Measurements from ENCODE around the gene FEZ2. TPM values are rescaled to one million over a fixed set of nuclear protein-coding genes. Genes with fewer than 3 reads are reported as not detected.

FEZ2 gene
- 39.9 TPM for total RNA-seq
- polyA plus RNA-seq: 28.2 TPM
- long read RNA-seq, donor 1, partial matches to known transcripts: 0 of 2 reads
- long read RNA-seq, donor 1, other reads (novel, unspliced or antisense): 0 of 2 reads
- long read RNA-seq, donor 2, full-length matches to known transcripts: 18 of 37 reads
- long read RNA-seq, donor 2, partial matches to known transcripts: 19 of 37 reads
- long read RNA-seq, donor 2, other reads (novel, unspliced or antisense): 0 of 37 reads
- long read RNA-seq, donor 3, transcript FEZ2-204 (8 exons, 1,931 nt): major isoform, 5 of 18 reads
- long read RNA-seq, donor 3, partial matches to known transcripts: 7 of 18 reads
- long read RNA-seq, donor 3, other reads (novel, unspliced or antisense): 5 of 18 reads
- long read RNA-seq, donor 4, partial matches to known transcripts: 9 of 14 reads
- long read RNA-seq, donor 4, other reads (novel, unspliced or antisense): 0 of 14 reads
- long read RNA-seq, donor 5, full-length matches to known transcripts: 12 of 30 reads
- long read RNA-seq, donor 5, partial matches to known transcripts: 18 of 30 reads
- long read RNA-seq, donor 5, other reads (novel, unspliced or antisense): 0 of 30 reads
- long read RNA-seq, donor 6, transcript FEZ2-204 (8 exons, 1,931 nt): major isoform, 6 of 19 reads
- long read RNA-seq, donor 6, partial matches to known transcripts: 13 of 19 reads
- long read RNA-seq, donor 6, other reads (novel, unspliced or antisense): 0 of 19 reads
- long read RNA-seq, donor 7, transcript FEZ2-204 (8 exons, 1,931 nt): major isoform, 5 of 8 reads
- long read RNA-seq, donor 7, partial matches to known transcripts: 0 of 8 reads
- long read RNA-seq, donor 7, other reads (novel, unspliced or antisense): 0 of 8 reads
- long read RNA-seq, donor 8, partial matches to known transcripts: 0 of 3 reads
- long read RNA-seq, donor 8, other reads (novel, unspliced or antisense): 0 of 3 reads
- long read RNA-seq, donor 9, full-length matches to known transcripts: 10 of 10 reads
- long read RNA-seq, donor 9, partial matches to known transcripts: 0 of 10 reads
- long read RNA-seq, donor 9, other reads (novel, unspliced or antisense): 0 of 10 reads
- long read RNA-seq, donor 10, partial matches to known transcripts: 0 of 4 reads
- long read RNA-seq, donor 10, other reads (novel, unspliced or antisense): 0 of 4 reads

DNA sequence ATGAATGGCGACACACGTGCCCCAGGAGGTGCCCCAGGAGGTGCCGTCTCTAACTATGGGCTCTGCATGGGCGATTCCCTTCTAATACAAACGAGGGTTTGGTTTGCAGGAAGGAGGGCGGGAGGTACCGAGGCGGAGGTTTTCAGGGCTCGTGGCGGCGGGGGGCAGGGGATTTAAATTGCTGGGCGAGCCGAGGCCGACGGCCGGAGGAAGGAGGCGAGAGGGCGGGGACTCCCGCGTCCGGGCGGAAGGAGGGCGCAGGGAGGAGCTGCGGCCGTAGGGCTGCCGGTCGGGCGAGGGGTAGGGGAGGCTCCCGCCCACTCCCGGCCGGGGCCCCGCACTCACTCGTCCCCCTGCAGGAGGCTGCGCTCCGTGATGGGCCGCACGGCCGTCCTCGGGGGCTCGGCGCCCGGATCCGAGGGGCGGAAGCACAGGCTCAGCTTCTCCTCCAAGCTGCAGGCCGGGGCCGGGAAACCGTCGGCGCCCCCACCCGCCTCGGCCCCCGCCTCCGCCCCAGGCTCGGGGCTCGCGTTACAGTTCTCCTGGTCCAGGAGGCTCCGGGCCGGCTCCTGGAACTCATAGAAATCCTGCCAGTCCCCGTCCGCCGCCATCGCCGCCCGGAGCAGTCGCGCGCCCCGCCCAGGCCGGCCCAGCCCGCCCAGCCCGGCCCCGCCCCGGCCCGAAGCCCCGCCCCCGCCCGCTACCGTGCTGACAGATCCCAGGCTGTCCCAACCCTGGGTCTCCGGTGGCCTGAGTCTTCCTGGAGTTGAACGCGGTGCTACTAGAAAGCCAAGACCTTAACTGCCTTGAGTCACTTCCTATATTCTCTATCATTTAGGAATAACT, at the start of gene FEZ2:
Gene FEZ2, minus strand, starts transcription at position 637 of the 846 bp plus-strand sequence. Its CDS starts 26 bp downstream, at position 611.
- peak in 8 of 9 donors; percentile 22 to 68 (median 39) for DNase-seq (ENCODE audit: low read depth in 6 of 9, low spot score in 9 of 9)
- H3K36me3 ChIP-seq (ENCODE audit: control insufficient read depth in 2 of 2, insufficient read depth in 2 of 2, low read length in 1 of 2): peaks cover 0 to 4% of the 10 kb centered on the region in 2 donors
- under 1% methylated on average over 81 of the region's 81 CpGs for WGBS

GRCh38 chr2:36634981-36635597, 37.1 kb upstream of the FEZ2 start:
- WGBS: 94% methylated on average over 3 of the region's 3 CpGs
- H3K4me3 ChIP-seq (ENCODE audit: low read length in 2 of 2): no peak overlapping the region
- H3K27ac ChIP-seq (ENCODE audit: low read depth in 1 of 2, low read length in 1 of 2): no peak overlapping the region
- no peaks in the 10 kb centered on the region for H3K4me1 ChIP-seq (ENCODE audit: control insufficient read depth in 2 of 2, insufficient read depth in 2 of 2, low read length in 2 of 2)
- no peaks in the 10 kb centered on the region for H3K36me3 ChIP-seq (ENCODE audit: control insufficient read depth in 2 of 2, insufficient read depth in 2 of 2, low read length in 1 of 2)
- peaks cover 0 to 4% of the 10 kb centered on the region in 2 donors for H3K9me3 ChIP-seq (ENCODE audit: control insufficient read depth in 2 of 2, insufficient read depth in 1 of 2, low read length in 1 of 2)
- no peaks in the 10 kb centered on the region for H3K27me3 ChIP-seq (ENCODE audit: control insufficient read depth in 2 of 2, insufficient read depth in 1 of 2, low read length in 1 of 2)
- no peak for DNase-seq (ENCODE audit: low read depth in 6 of 9, low spot score in 9 of 9)

More for the DNA sequence above, at the start of gene FEZ2:
- Histone ChIP-seq H3K27ac (ENCODE audit: low read depth in 1 of 2, low read length in 1 of 2) (peak within 1 kb of the TSS; percentile 32 to 85), H3K27me3 (ENCODE audit: control insufficient read depth in 2 of 2, insufficient read depth in 1 of 2, low read length in 1 of 2) (no peaks in the 10 kb centered on the region), H3K9me3 (ENCODE audit: control insufficient read depth in 2 of 2, insufficient read depth in 1 of 2, low read length in 1 of 2) (no peaks in the 10 kb centered on the region), H3K4me3 (ENCODE audit: low read length in 2 of 2) (peak within 1 kb of the TSS; percentile 72 to 86), H3K4me1 (ENCODE audit: control insufficient read depth in 2 of 2, insufficient read depth in 2 of 2, low read length in 2 of 2) (peaks cover 6 to 13% of the 10 kb centered on the region in 2 donors)

- H3K27me3 ChIP-seq (ENCODE audit: control insufficient read depth in 2 of 2, insufficient read depth in 1 of 2, low read length in 1 of 2): no peaks in the 10 kb centered on the region
- H3K36me3 ChIP-seq (ENCODE audit: control insufficient read depth in 2 of 2, insufficient read depth in 2 of 2, low read length in 1 of 2): no peaks in the 10 kb centered on the region
- no peak overlapping the region for H3K4me3 ChIP-seq (ENCODE audit: low read length in 2 of 2)
- H3K9me3 ChIP-seq (ENCODE audit: control insufficient read depth in 2 of 2, insufficient read depth in 1 of 2, low read length in 1 of 2): peaks cover 0 to 4% of the 10 kb centered on the region in 2 donors
- no peak for DNase-seq (ENCODE audit: low read depth in 6 of 9, low spot score in 9 of 9)
- 89% methylated on average over 2 of the region's 2 CpGs for WGBS
- no peaks in the 10 kb centered on the region for H3K4me1 ChIP-seq (ENCODE audit: control insufficient read depth in 2 of 2, insufficient read depth in 2 of 2, low read length in 2 of 2)
- H3K27ac ChIP-seq (ENCODE audit: low read depth in 1 of 2, low read length in 1 of 2): no peak overlapping the region
Measured at GRCh38 chr2:36633470-36634092, 35.6 kb upstream of the FEZ2 start.

DNA sequence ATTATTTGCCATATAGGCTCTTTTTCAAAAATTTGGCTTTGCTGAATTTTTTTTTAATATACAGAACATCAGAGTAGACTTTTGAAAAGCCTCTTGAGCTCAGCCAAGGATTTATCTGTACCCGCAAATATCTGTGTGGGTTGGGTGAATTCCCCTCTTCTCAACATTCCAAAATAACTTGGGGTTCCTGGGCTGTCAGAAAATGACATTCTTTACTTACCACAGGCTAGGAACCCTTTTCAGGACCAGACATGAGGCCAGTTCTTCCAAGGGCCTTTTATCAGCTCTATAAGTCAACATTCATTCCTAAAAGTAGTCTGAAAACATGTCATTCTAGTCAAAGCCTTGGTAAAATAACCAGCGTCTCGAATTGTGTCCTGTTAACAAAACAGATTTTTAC, 28.8 kb upstream of the FEZ2 start:
- H3K27me3 ChIP-seq (ENCODE audit: control insufficient read depth in 2 of 2, insufficient read depth in 1 of 2, low read length in 1 of 2): no peaks in the 10 kb centered on the region
- no peak overlapping the region for H3K27ac ChIP-seq (ENCODE audit: low read depth in 1 of 2, low read length in 1 of 2)
- H3K36me3 ChIP-seq (ENCODE audit: control insufficient read depth in 2 of 2, insufficient read depth in 2 of 2, low read length in 1 of 2): no peaks in the 10 kb centered on the region
- WGBS: 98% methylated on average over 3 of the region's 3 CpGs
- H3K9me3 ChIP-seq (ENCODE audit: control insufficient read depth in 2 of 2, insufficient read depth in 1 of 2, low read length in 1 of 2): peaks cover 0 to 8% of the 10 kb centered on the region in 2 donors
- DNase-seq (ENCODE audit: low read depth in 6 of 9, low spot score in 9 of 9): no peak
- H3K4me3 ChIP-seq (ENCODE audit: low read length in 2 of 2): no peak overlapping the region
- H3K4me1 ChIP-seq (ENCODE audit: control insufficient read depth in 2 of 2, insufficient read depth in 2 of 2, low read length in 2 of 2): no peaks in the 10 kb centered on the region

GRCh38 chr2:36626071-36626470, 28.1 kb upstream of the FEZ2 start:
- no peak for DNase-seq (ENCODE audit: low read depth in 6 of 9, low spot score in 9 of 9)
- H3K4me3 ChIP-seq (ENCODE audit: low read length in 2 of 2): no peak overlapping the region
- no peak overlapping the region for H3K27ac ChIP-seq (ENCODE audit: low read depth in 1 of 2, low read length in 1 of 2)
- no peaks in the 10 kb centered on the region for H3K27me3 ChIP-seq (ENCODE audit: control insufficient read depth in 2 of 2, insufficient read depth in 1 of 2, low read length in 1 of 2)
- no peaks in the 10 kb centered on the region for H3K4me1 ChIP-seq (ENCODE audit: control insufficient read depth in 2 of 2, insufficient read depth in 2 of 2, low read length in 2 of 2)
- 99% methylated on average over 3 of the region's 3 CpGs for WGBS
- peaks cover 0 to 8% of the 10 kb centered on the region in 2 donors for H3K9me3 ChIP-seq (ENCODE audit: control insufficient read depth in 2 of 2, insufficient read depth in 1 of 2, low read length in 1 of 2)
- H3K36me3 ChIP-seq (ENCODE audit: control insufficient read depth in 2 of 2, insufficient read depth in 2 of 2, low read length in 1 of 2): no peaks in the 10 kb centered on the region

DNA sequence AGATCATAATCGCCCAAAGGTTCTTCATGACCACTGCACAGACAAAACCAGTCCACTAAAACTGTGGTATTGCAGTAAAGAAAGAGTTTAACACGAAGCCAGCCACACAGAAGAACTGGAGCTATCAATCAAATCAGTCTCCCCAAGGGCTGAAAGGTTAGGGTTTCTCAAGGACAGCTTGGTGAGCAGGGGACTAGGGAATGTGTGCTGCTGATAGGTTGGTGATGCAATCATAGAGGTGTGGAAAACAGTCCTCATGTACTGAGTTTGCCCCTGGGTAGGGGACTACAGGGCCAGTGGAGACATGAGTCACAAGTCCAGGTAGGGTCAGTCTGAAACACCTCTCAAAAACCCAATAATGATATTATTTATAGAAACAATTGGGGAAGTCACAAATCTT, 27.3 kb upstream of the FEZ2 start:
- Histone ChIP-seq H3K27ac (ENCODE audit: low read depth in 1 of 2, low read length in 1 of 2) (no peak overlapping the region), H3K36me3 (ENCODE audit: control insufficient read depth in 2 of 2, insufficient read depth in 2 of 2, low read length in 1 of 2) (no peaks in the 10 kb centered on the region), H3K27me3 (ENCODE audit: control insufficient read depth in 2 of 2, insufficient read depth in 1 of 2, low read length in 1 of 2) (no peaks in the 10 kb centered on the region), H3K4me1 (ENCODE audit: control insufficient read depth in 2 of 2, insufficient read depth in 2 of 2, low read length in 2 of 2) (no peaks in the 10 kb centered on the region), H3K9me3 (ENCODE audit: control insufficient read depth in 2 of 2, insufficient read depth in 1 of 2, low read length in 1 of 2) (peaks cover 0 to 8% of the 10 kb centered on the region in 2 donors), H3K4me3 (ENCODE audit: low read length in 2 of 2) (no peak overlapping the region)
- DNase-seq (ENCODE audit: low read depth in 6 of 9, low spot score in 9 of 9): no peak
- 94% methylated on average over 2 of the region's 2 CpGs for WGBS

DNA sequence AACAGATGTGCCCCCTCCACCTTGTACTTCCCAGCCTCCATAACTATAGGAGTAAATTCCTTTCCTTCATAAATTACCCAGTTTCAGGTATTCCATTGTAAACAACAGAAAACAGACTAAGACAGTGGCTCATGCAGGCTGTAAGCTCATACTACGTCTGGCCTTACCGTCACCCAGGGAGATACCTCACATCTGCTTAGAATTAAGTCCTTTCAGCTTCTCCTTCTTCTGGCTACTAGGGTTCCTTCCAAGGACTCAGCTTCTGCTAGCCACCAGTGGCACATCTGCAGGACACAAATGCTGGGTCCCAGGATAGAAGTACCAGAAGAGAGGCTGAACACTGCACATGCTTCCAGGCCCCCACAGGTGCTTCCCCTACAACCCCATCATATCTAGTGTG, 22.4 kb upstream of the FEZ2 start:
- H3K27me3 ChIP-seq (ENCODE audit: control insufficient read depth in 2 of 2, insufficient read depth in 1 of 2, low read length in 1 of 2): no peaks in the 10 kb centered on the region
- H3K4me3 ChIP-seq (ENCODE audit: low read length in 2 of 2): no peak overlapping the region
- DNase-seq (ENCODE audit: low read depth in 6 of 9, low spot score in 9 of 9): no peak
- no peak overlapping the region for H3K27ac ChIP-seq (ENCODE audit: low read depth in 1 of 2, low read length in 1 of 2)
- 96% methylated on average over 2 of the region's 2 CpGs for WGBS
- H3K9me3 ChIP-seq (ENCODE audit: control insufficient read depth in 2 of 2, insufficient read depth in 1 of 2, low read length in 1 of 2): peaks cover 0 to 6% of the 10 kb centered on the region in 2 donors
- no peaks in the 10 kb centered on the region for H3K4me1 ChIP-seq (ENCODE audit: control insufficient read depth in 2 of 2, insufficient read depth in 2 of 2, low read length in 2 of 2)
- H3K36me3 ChIP-seq (ENCODE audit: control insufficient read depth in 2 of 2, insufficient read depth in 2 of 2, low read length in 1 of 2): no peaks in the 10 kb centered on the region

DNA sequence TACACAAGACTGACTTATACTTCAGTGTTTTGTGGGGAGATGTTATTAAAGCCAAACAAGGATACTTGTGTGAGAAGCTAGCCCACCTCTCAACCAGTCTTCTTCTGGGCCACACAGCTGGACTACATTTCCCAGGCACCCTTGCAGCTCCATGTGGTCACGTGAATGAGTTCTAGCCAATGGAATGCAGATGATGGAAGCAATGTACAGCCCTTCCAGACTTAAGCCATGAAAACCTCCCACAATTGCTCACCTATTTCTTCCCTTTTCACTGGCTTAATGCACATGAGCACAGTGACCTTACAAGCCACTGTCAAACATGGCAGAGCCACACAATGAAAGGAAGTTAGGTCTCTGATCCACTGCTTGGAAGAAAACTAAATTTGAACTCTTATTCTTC, 20.4 kb upstream of the FEZ2 start:
- WGBS: 84% methylated on average over 1 of the region's 1 CpG
- no peak overlapping the region for H3K4me3 ChIP-seq (ENCODE audit: low read length in 2 of 2)
- H3K27ac ChIP-seq (ENCODE audit: low read depth in 1 of 2, low read length in 1 of 2): no peak overlapping the region
- peak in 8 of 9 donors; percentile 9 to 66 (median 31) for DNase-seq (ENCODE audit: low read depth in 6 of 9, low spot score in 9 of 9)
- H3K4me1 ChIP-seq (ENCODE audit: control insufficient read depth in 2 of 2, insufficient read depth in 2 of 2, low read length in 2 of 2): no peaks in the 10 kb centered on the region
- H3K36me3 ChIP-seq (ENCODE audit: control insufficient read depth in 2 of 2, insufficient read depth in 2 of 2, low read length in 1 of 2): no peaks in the 10 kb centered on the region
- no peaks in the 10 kb centered on the region for H3K27me3 ChIP-seq (ENCODE audit: control insufficient read depth in 2 of 2, insufficient read depth in 1 of 2, low read length in 1 of 2)
- no peaks in the 10 kb centered on the region for H3K9me3 ChIP-seq (ENCODE audit: control insufficient read depth in 2 of 2, insufficient read depth in 1 of 2, low read length in 1 of 2)
